SK-N-SH (cell line): ENCODE results near the gene DLEC1. TPM values are rescaled to one million over a fixed set of nuclear protein-coding genes. Genes with fewer than 3 reads are reported as not detected.

Experiments used
- CTCF ChIA-PET: fragments of 300-600, 350-600 bp; formaldehyde crosslinking; extraction: SDS; loops from one replicate; lab custom pipeline; 2021; lab: Yijun Ruan, JAX
- POLR2A ChIA-PET: fragments of 350-600 bp; sonication (Branson Sonifier 250); formaldehyde crosslinking; extraction: SDS; loops from one replicate; lab custom pipeline; 2020; ENCODE audit warnings: antibody characterized with exemption, inconsistent platforms; lab: Yijun Ruan, JAX
- DNase-seq: peaks from one replicate; pipeline ENCODE4 v3.0.0; 2012
- H2AFZ ChIP-seq: fragments of 200-600 bp; sonication (generic); 2 replicates; pipeline ENCODE4 v1.8.1; 2016; ENCODE audit warnings: antibody characterized with exemption, mild to moderate bottlenecking, low read depth
- H3F3A ChIP-seq: fragments of 200-600 bp; sonication (generic); replicated peaks from 2 replicates; pipeline ENCODE3; 2016; ENCODE audit warnings: antibody characterized with exemption, mild to moderate bottlenecking; ENCODE audit not compliant: insufficient read depth
- H3K27ac ChIP-seq, 2 experiments: fragments of 200-500 bp in 1 of 2; fragments of 200-600 bp in 1 of 2; sonication (Bioruptor generic) in 1 of 2; sonication (generic), shearing (Covaris generic) in 1 of 2; 2 replicates each; pipeline versions ENCODE4 v1.5.1 to v1.6.1; 2014 to 2016; ENCODE audit warnings: low read depth in 2 of 2, inconsistent platforms in 1 of 2, low read length in 1 of 2, mild to moderate bottlenecking in 1 of 2, mixed read lengths in 1 of 2
- H3K27me3 ChIP-seq: fragments of 200-600 bp; sonication (generic), shearing (Covaris generic); 2 replicates; pipeline ENCODE4 v1.6.1; 2016; ENCODE audit warnings: mixed run types; ENCODE audit not compliant: insufficient read depth
- H3K36me3 ChIP-seq, 2 experiments: fragments of 200-500 bp in 1 of 2; fragments of 200-600 bp in 1 of 2; sonication (Bioruptor generic) in 1 of 2; sonication (generic) in 1 of 2; replicated peaks in 1 of 2; 2 replicates each; pipeline versions ENCODE3 to v1.5.1; 2014 to 2016; ENCODE audit warnings: low read length in 1 of 2, mild to moderate bottlenecking in 1 of 2; ENCODE audit not compliant: insufficient read depth in 2 of 2, control insufficient read depth in 1 of 2
- H3K4me1 ChIP-seq, 2 experiments: fragments of 200-500 bp in 1 of 2; fragments of 200-600 bp in 1 of 2; sonication (Bioruptor generic) in 1 of 2; sonication (generic), shearing (Covaris generic) in 1 of 2; 2 replicates each; pipeline versions ENCODE4 v1.5.1 to v1.6.1; 2014 to 2016; ENCODE audit warnings: low read depth in 1 of 2, low read length in 1 of 2, mixed run types in 1 of 2; ENCODE audit not compliant: insufficient read depth in 2 of 2, control insufficient read depth in 1 of 2
- H3K4me2 ChIP-seq: fragments of 200-600 bp; sonication (generic), shearing (Covaris generic); 2 replicates; pipeline ENCODE4 v1.6.1; 2017; ENCODE audit warnings: mixed run types
- H3K4me3 ChIP-seq, 2 experiments: fragments of 200-500 bp in 1 of 2; fragments of 200-600 bp in 1 of 2; sonication (Bioruptor generic) in 1 of 2; sonication (generic), shearing (Covaris generic) in 1 of 2; 2 replicates each; pipeline versions ENCODE4 v1.5.1 to v1.8.1; 2014 to 2016; ENCODE audit warnings: low read depth in 2 of 2, inconsistent platforms in 1 of 2, low read length in 1 of 2, mild to moderate bottlenecking in 1 of 2, mixed read lengths in 1 of 2, moderate library complexity in 1 of 2
- H3K79me2 ChIP-seq: fragments of 200-600 bp; sonication (generic); 2 replicates; pipeline ENCODE4 v1.8.1; 2017; ENCODE audit warnings: mild to moderate bottlenecking; ENCODE audit not compliant: insufficient read depth
- H3K9ac ChIP-seq: fragments of 200-600 bp; sonication (generic); 2 replicates; pipeline ENCODE4 v1.6.1; 2017; ENCODE audit warnings: mixed run types
- H3K9me2 ChIP-seq: fragments of 200-600 bp; sonication (generic); 2 replicates; pipeline ENCODE4 v1.6.1; 2017; ENCODE audit warnings: mixed run types
- H3K9me3 ChIP-seq: fragments of 200-600 bp; sonication (generic); 2 replicates; pipeline ENCODE4 v1.6.1; 2017; ENCODE audit warnings: mixed run types, mild to moderate bottlenecking, moderate library complexity
- H4K20me1 ChIP-seq: fragments of 200-600 bp; sonication (generic); 2 replicates; pipeline ENCODE4 v1.6.1; 2017; ENCODE audit warnings: mild to moderate bottlenecking, mixed run types; ENCODE audit not compliant: insufficient read depth
- EZH2phosphoT487 ChIP-seq: fragments of 200-600 bp; sonication (generic); IDR thresholded peaks from 2 replicates; pipeline ENCODE4 v1.6.1; 2017; ENCODE audit warnings: low read depth, mixed run types, mild to moderate bottlenecking, antibody characterized with exemption, moderate library complexity, borderline replicate concordance
- FOXJ3 ChIP-seq: sonication (generic); formaldehyde crosslinking; IDR thresholded peaks from 2 replicates; pipeline ENCODE4 v1.5.1; 2020; ENCODE audit warnings: mild to moderate bottlenecking, missing genetic modification reagents
- FOXM1 ChIP-seq: IDR thresholded peaks from 2 replicates; pipeline ENCODE4 v1.4.0; 2012; ENCODE audit warnings: low read depth, mild to moderate bottlenecking
- GABPA ChIP-seq: IDR thresholded peaks from 2 replicates; pipeline ENCODE4 v1.4.0; 2012; ENCODE audit warnings: low read depth, mild to moderate bottlenecking
- IRF3 ChIP-seq: fragments of 150-350 bp; IDR thresholded peaks from 2 replicates; pipeline ENCODE4 v1.6.1; 2016; ENCODE audit warnings: mild to moderate bottlenecking, low read depth, low read length
- MEF2A ChIP-seq: IDR thresholded peaks from 2 replicates; pipeline ENCODE4 v1.4.0; 2012; ENCODE audit warnings: low read depth, borderline replicate concordance
- NFIC ChIP-seq: IDR thresholded peaks from 2 replicates; pipeline ENCODE4 v1.4.0; 2012; ENCODE audit warnings: borderline replicate concordance
- NRF1 ChIP-seq: IDR thresholded peaks from 2 replicates; pipeline ENCODE4 v1.6.1; 2012; ENCODE audit warnings: low read depth, mild to moderate bottlenecking, low read length
- POLR2AphosphoS5 ChIP-seq: IDR thresholded peaks from 2 replicates; pipeline ENCODE4 v1.6.1; 2012; ENCODE audit warnings: low read depth, low read length
- RXRA ChIP-seq: IDR thresholded peaks from 2 replicates; pipeline ENCODE4 v1.4.0; 2012; ENCODE audit warnings: low read depth, mild to moderate bottlenecking, borderline replicate concordance
- SIN3A ChIP-seq: IDR thresholded peaks from 2 replicates; pipeline ENCODE4 v1.6.1; 2012; ENCODE audit warnings: low read depth, mild to moderate bottlenecking, low read length, moderate library complexity, borderline replicate concordance
- SMC3 ChIP-seq: IDR thresholded peaks from 2 replicates; pipeline ENCODE4 v1.6.1; 2012; ENCODE audit warnings: low read depth, low read length, improper control_type of control experiment
- TAF1 ChIP-seq: IDR thresholded peaks from 2 replicates; pipeline ENCODE4 v1.6.1; 2012; ENCODE audit warnings: low read depth, mild to moderate bottlenecking, low read length, moderate library complexity, borderline replicate concordance
- TCF12 ChIP-seq: IDR thresholded peaks from 2 replicates; pipeline ENCODE4 v1.4.0; 2012
- USF2 ChIP-seq: fragments of 150-350 bp; IDR thresholded peaks from 2 replicates; pipeline ENCODE4 v1.6.1; 2017; ENCODE audit warnings: antibody characterized with exemption, low read length, low read depth, borderline replicate concordance
- whole genome bisulfite sequencing: methylation state at CpG from one replicate; pipeline ENCODE4 v1.1.6; 2017; ENCODE audit warnings: low lambda C conversion rate; 5-methylcytosine and 5-hydroxymethylcytosine counted together
- polyA plus RNA-seq, 3 experiments: library from polyadenylated mRNA; depleted of rRNA; stranded (reverse); fragments of >200 nt; gene quantifications; 2 replicates each; pipeline ENCODE4 v1.2.3, GENCODE V29; 2012
- TF ChIP-seq, protein P1 (sequence below): IDR thresholded peaks from 2 replicates; pipeline ENCODE4 v1.4.0; 2012; ENCODE audit warnings: low read depth, borderline replicate concordance
- TF ChIP-seq, protein P2 (sequence below): fragments of 200-600 bp; sonication (generic); IDR thresholded peaks from 2 replicates; pipeline ENCODE4 v1.6.1; 2017; ENCODE audit warnings: antibody characterized with exemption, mild to moderate bottlenecking, moderate library complexity
- TF ChIP-seq, protein P3 (sequence below): IDR thresholded peaks from 2 replicates; pipeline ENCODE4 v1.4.0; 2012; ENCODE audit warnings: low read depth, borderline replicate concordance
- TF ChIP-seq, protein P4 (sequence below): IDR thresholded peaks from 2 replicates; pipeline ENCODE4 v1.4.0; 2012; ENCODE audit warnings: low read depth
- TF ChIP-seq, protein P5 (sequence below): IDR thresholded peaks from 2 replicates; pipeline ENCODE4; 2012

The DLEC1 gene
- polyA plus RNA-seq, 1 of the 3 experiments (the other 2 are of a cell fraction) = 0.02 TPM

DNA sequence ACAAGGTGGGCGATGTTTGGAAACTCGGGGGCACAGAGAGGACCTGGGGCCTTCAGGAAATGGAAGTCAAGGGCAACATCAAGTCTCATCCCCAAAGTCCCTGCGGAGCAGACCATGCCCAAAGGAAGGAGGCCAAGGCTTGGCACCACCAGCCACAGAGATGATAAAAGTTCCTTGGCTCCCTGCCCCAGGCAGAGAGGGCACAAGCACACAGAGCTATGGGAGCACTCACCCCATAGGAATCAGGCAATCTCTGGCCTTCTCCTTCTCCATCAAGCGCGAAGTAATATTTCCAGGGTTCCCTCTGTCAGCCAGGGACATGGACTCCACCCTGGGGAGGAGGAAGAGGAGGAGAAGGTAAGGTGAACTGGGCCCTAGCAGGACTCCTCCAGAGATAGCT, 90.0 kb downstream of the DLEC1 start:
- Histone ChIP-seq H3K4me1 (no peaks in the 10 kb centered on the region), H2AFZ (no peak overlapping the region), H3F3A (no peaks in the 10 kb centered on the region), H3K9me3 (no peaks in the 10 kb centered on the region), H3K9me2 (no peaks in the 10 kb centered on the region), H4K20me1 (no peaks in the 10 kb centered on the region), H3K27ac (no peak overlapping the region), H3K9ac (no peak overlapping the region), H3K36me3 (peaks cover 40 to 89% of the 10 kb centered on the region in 2 experiments), H3K27me3 (no peaks in the 10 kb centered on the region), H3K79me2 (peaks cover under 1% of the 10 kb centered on the region; the same call in 1 of the 2 replicates), H3K4me3 (no peak overlapping the region), H3K4me2 (no peak overlapping the region)
- DNase-seq = no peak
- WGBS = 100% methylated on average over 5 of the region's 5 CpGs
- TF ChIP-seq SIN3A (no peak), NRF1 (no peak), GABPA (no peak), TCF12 (no peak), TAF1 (no peak), POLR2AphosphoS5 (no peak), IRF3 (no peak), FOXJ3 (CRISPR knock-in tag) (no peak), FOXM1 (no peak), SMC3 (no peak), RXRA (no peak), USF2 (no peak), MEF2A (no peak), EZH2phosphoT487 (no peak), NFIC (no peak)
- TF ChIP-seq, protein P1, sequence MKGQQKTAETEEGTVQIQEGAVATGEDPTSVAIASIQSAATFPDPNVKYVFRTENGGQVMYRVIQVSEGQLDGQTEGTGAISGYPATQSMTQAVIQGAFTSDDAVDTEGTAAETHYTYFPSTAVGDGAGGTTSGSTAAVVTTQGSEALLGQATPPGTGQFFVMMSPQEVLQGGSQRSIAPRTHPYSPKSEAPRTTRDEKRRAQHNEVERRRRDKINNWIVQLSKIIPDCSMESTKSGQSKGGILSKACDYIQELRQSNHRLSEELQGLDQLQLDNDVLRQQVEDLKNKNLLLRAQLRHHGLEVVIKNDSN = no peak
- TF ChIP-seq, protein P2, sequence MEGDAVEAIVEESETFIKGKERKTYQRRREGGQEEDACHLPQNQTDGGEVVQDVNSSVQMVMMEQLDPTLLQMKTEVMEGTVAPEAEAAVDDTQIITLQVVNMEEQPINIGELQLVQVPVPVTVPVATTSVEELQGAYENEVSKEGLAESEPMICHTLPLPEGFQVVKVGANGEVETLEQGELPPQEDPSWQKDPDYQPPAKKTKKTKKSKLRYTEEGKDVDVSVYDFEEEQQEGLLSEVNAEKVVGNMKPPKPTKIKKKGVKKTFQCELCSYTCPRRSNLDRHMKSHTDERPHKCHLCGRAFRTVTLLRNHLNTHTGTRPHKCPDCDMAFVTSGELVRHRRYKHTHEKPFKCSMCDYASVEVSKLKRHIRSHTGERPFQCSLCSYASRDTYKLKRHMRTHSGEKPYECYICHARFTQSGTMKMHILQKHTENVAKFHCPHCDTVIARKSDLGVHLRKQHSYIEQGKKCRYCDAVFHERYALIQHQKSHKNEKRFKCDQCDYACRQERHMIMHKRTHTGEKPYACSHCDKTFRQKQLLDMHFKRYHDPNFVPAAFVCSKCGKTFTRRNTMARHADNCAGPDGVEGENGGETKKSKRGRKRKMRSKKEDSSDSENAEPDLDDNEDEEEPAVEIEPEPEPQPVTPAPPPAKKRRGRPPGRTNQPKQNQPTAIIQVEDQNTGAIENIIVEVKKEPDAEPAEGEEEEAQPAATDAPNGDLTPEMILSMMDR = no peak
- TF ChIP-seq, protein P3, sequence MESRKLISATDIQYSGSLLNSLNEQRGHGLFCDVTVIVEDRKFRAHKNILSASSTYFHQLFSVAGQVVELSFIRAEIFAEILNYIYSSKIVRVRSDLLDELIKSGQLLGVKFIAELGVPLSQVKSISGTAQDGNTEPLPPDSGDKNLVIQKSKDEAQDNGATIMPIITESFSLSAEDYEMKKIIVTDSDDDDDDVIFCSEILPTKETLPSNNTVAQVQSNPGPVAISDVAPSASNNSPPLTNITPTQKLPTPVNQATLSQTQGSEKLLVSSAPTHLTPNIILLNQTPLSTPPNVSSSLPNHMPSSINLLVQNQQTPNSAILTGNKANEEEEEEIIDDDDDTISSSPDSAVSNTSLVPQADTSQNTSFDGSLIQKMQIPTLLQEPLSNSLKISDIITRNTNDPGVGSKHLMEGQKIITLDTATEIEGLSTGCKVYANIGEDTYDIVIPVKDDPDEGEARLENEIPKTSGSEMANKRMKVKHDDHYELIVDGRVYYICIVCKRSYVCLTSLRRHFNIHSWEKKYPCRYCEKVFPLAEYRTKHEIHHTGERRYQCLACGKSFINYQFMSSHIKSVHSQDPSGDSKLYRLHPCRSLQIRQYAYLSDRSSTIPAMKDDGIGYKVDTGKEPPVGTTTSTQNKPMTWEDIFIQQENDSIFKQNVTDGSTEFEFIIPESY = no peak
- TF ChIP-seq, protein P4, sequence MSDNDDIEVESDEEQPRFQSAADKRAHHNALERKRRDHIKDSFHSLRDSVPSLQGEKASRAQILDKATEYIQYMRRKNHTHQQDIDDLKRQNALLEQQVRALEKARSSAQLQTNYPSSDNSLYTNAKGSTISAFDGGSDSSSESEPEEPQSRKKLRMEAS = no peak
- TF ChIP-seq, protein P5, sequence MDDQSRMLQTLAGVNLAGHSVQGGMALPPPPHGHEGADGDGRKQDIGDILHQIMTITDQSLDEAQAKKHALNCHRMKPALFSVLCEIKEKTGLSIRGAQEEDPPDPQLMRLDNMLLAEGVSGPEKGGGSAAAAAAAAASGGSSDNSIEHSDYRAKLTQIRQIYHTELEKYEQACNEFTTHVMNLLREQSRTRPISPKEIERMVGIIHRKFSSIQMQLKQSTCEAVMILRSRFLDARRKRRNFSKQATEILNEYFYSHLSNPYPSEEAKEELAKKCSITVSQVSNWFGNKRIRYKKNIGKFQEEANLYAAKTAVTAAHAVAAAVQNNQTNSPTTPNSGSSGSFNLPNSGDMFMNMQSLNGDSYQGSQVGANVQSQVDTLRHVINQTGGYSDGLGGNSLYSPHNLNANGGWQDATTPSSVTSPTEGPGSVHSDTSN = no peak
- ChIA-PET POLR2A (no interaction called here), CTCF (interaction anchor here (2.3 kb wide), 1 partner anchor 11 kb away, joined by 7 read pairs; no protein-coding TSS in a partner anchor)
